ENCODE data around the gene FKBP1A.

GRCh38 chr20:1362484-1362883 lies 30.4 kb downstream of the FKBP1A start:
- TF ChIP-seq CTCF (conservative IDR thresholded peaks at IDR 0.05 in 1 of 2, IDR thresholded peaks at IDR 0.05 in 1 of 2; ENCODE audit: extremely low read depth in 1 of 2, insufficient read depth in 1 of 2, low read depth in 1 of 2, low read length in 2 of 2) (no peak), EZH2 (IDR thresholded peaks at IDR 0.05; ENCODE audit: borderline replicate concordance, low read length) (no peak)
